Prostate gland (tissue), 2 donors: Measurements from ENCODE around the gene MAP2K3.

Experiments used
- POLR2A ChIP-seq: fragments of 450-650 bp; IDR thresholded peaks from one replicate; pipeline ENCODE4 v1.6.1; 2016; ENCODE audit warnings: antibody characterized with exemption, mild to moderate bottlenecking
- TF ChIP-seq, protein P1 (sequence below), 4 experiments: fragments of 200-600 bp in 2 of 4; fragments of 450-650 bp in 2 of 4; sonication (generic) in 2 of 4; IDR thresholded peaks; 1 replicate in 3 of 4; 2 replicates in 1 of 4; pipeline ENCODE4 v1.5.1; 2016 to 2019; ENCODE audit warnings: antibody characterized with exemption in 4 of 4, mild to moderate bottlenecking in 2 of 4, moderate library complexity in 2 of 4

DNA sequence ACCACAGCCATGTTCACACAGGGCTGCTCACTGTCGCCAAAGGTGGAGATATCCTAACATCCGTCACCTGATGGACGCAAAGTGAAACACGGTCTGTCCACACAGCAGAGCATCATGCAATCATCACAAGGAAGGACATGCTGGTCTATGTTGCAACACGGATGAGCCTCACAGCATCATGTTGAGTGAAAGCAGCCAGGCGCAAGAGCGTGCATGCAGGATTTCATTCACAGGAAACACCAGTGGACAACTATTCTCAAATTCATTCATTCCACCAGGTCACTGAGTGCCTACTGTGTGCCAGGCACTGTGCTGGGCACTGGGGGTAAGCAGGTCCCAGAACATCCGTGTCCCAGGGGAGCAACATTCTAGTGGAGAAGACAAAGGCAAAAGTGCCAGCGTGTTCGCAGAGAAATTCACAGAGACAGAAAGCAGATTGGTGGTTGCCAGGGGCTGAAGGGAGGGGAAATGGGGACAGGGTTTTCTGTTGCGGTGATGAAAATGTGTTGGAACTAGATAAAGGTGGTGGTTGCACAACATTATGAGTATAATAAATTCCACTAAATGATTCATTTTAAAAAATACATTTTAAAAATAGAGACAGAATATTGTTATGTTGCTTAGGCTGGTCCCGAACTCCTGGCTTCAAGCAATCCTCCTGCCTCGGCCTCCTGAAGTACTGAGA lies 69.0 kb downstream of the MAP2K3 start:
- TF ChIP-seq, protein P1, sequence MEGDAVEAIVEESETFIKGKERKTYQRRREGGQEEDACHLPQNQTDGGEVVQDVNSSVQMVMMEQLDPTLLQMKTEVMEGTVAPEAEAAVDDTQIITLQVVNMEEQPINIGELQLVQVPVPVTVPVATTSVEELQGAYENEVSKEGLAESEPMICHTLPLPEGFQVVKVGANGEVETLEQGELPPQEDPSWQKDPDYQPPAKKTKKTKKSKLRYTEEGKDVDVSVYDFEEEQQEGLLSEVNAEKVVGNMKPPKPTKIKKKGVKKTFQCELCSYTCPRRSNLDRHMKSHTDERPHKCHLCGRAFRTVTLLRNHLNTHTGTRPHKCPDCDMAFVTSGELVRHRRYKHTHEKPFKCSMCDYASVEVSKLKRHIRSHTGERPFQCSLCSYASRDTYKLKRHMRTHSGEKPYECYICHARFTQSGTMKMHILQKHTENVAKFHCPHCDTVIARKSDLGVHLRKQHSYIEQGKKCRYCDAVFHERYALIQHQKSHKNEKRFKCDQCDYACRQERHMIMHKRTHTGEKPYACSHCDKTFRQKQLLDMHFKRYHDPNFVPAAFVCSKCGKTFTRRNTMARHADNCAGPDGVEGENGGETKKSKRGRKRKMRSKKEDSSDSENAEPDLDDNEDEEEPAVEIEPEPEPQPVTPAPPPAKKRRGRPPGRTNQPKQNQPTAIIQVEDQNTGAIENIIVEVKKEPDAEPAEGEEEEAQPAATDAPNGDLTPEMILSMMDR (IDR thresholded peaks at IDR 0.05), result no peak
- TF ChIP-seq POLR2A, result no peak
